Ovary (tissue), 3 donors: ENCODE results near the gene PCDH17.

Experiments used
- CTCF ChIP-seq, 3 donors: fragments of 450-650 bp in 2 of 3; fragments of 200-600 bp in 1 of 3; IDR thresholded peaks; one replicate each; pipeline versions ENCODE4 v1.5.1 to v1.8.0; 2016 to 2022; ENCODE audit warnings: antibody characterized with exemption in 3 of 3, mild to moderate bottlenecking in 1 of 3
- EP300 ChIP-seq: sonication (generic); formaldehyde crosslinking; IDR thresholded peaks from one replicate; pipeline ENCODE4 v1.6.1; 2017; ENCODE audit warnings: antibody characterized with exemption
- POLR2A ChIP-seq: fragments of 450-650 bp; IDR thresholded peaks from one replicate; pipeline ENCODE4 v1.6.1; 2017; ENCODE audit warnings: antibody characterized with exemption, mild to moderate bottlenecking, moderate library complexity
- donor health status: DM: no; HTN: no; CAD: no.

- TF ChIP-seq CTCF (IDR thresholded peaks at IDR 0.05) (no peak), POLR2A (no peak), EP300 (no peak)
Measured at GRCh38 chr13:57748096-57748495, 116.6 kb downstream of the PCDH17 start.
